GM19438 (cell line): ENCODE measurements around the gene CHRM5.

ENCODE experiments used
- ATAC-seq: cut with Tn5 transposase; IDR thresholded peaks from one replicate; pipeline ENCODE4 v1.9.1; 2021; ENCODE audit warnings: low read depth; ENCODE audit not compliant: unreplicated experiment

CHRM5 gene

DNA sequence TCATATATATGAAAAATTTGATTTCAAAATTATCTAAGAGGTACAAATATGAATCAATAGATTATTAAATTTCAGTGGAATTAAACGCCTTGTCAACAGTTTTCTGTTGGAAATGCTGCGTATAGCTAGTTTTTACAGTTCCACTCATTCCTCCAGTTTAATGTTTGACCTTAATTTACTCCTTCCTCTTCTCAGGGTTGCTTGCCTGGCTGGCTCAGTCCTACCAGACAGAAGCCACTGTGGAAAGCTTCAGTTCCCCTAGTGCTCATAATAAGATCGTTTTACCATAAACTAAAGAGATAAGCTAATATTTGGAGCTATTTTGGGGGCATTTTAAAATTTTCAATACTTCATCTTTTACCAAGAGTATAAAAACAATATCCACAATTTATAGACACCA, 110.6 kb downstream of the CHRM5 start:
- ATAC-seq = no peak

DNA sequence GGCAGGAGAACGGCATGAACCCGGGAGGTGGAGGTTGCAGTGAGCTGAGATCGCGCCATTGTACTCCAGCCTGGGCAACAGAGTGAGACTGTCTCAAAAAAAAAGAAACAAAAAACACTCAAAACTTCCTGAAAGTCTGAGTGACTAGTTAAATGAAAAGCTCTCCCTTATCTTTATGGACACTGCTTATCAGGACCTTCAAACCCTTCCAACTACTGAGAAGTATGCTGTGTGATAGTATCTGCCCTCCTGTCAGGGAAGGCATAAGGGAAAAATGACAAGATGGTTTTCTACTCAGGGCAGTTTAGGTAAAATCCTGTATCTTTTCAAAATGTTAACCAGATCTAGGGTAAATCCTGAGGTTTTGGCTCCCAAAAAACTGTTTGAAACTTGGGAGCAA, 111.6 kb downstream of the CHRM5 start:
- ATAC-seq = no peak

DNA sequence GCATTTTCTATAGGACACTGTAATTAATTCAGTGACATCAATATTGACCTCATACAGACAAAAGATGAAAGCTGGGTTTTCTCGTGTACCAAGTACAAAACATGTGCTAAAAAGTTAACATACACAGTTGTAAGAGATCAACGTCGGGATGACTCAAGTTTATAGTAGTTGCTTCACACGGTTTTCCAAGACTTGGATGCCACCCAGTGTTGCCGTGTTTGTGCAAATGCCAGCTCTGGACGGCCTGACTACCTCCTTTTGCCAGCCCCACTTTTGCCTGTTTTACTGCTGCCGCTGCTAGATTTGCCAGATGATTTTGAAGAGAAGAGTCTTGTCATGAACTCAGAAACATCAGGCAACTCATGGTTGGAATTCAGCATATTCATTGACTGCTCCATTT, 115.8 kb downstream of the CHRM5 start:
- no peak for ATAC-seq

DNA sequence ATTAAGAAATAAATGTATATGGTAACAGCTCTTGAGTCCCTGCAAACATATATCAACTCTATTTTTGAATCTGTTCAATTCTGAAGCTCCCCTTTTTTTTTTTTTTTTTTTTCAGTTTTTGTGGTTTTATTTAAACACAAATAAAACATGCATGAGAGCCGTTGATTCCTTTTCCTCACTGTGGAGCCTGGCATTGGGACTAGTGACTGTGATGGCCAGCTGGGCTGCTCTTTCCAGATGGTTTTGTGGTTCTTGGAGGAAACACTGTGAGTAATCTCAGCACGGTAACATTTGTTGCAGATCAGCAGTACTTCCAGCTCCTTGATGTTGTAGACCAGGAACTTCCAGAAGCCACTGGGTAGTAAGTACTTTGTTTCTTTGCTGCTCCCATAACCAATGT, 117.4 kb downstream of the CHRM5 start:
- no peak for ATAC-seq

DNA sequence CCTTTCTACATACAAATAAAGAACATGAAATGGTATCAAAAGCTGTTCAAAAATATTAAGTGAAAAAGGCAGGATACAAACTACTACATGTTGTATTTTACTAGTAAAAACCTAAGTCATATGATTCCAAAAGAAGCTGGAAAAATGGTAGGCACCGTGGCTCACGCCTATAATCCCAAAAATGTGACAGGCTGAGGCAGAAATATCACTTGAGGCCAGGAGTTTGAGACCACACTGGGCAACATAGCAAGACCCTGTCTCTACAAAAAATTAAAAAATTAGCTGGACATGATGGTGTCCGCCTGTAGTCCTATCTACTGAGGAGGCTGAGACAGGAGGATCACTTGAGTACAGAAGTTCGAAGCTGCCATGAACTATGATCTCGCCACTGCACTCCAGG, 131.6 kb downstream of the CHRM5 start:
- ATAC-seq = no peak

DNA sequence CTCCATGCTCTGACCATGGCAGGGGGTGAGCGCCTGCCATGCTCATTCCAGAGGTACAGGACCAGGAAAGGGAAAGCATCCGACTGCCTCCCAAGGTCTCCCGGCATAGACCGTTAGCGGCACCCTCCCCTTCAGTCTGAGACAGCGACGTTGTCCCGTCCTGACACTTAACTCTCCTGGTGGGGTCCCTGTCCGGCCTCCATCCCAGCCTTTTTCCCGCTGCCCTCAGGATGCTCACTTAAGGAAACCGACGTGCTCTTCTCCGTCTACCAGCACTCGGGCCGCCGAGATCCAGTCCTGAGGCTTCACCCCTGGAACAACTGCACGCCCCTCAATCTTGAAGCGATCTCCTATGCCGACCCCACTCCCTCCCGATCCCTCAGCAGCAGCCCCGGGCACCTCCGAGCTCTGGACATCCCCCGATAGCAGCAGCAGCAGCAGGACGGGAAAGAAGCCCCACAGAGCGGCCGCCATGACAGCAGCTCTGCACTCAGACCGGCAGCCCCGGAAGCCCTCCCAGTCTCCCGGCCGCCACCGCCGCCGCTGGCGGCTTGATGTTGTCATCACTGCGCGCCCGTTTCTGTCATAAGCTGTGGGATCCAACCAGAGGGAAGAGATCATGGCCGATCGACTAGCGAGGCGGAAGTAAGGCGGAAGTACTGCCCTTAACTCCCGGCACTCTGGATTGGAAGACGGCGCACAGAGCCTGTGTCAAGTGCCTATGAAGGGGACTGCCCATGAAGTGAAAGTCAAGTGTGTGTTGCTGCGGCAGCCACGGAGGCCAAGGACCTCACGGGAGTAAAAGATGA, 133.3 kb downstream of the CHRM5 start, which contains the start of the genes EMC7 and PGBD4:
EMC7 (minus strand) TSS at position 497 of the 809 bp plus-strand sequence; CDS start at position 474, 23 bp downstream.
PGBD4 (plus strand) TSS at position 718 of the 809 bp plus-strand sequence. CDS start 449 bp downstream, outside the sequence.
- ATAC-seq = peak; percentile 97

DNA sequence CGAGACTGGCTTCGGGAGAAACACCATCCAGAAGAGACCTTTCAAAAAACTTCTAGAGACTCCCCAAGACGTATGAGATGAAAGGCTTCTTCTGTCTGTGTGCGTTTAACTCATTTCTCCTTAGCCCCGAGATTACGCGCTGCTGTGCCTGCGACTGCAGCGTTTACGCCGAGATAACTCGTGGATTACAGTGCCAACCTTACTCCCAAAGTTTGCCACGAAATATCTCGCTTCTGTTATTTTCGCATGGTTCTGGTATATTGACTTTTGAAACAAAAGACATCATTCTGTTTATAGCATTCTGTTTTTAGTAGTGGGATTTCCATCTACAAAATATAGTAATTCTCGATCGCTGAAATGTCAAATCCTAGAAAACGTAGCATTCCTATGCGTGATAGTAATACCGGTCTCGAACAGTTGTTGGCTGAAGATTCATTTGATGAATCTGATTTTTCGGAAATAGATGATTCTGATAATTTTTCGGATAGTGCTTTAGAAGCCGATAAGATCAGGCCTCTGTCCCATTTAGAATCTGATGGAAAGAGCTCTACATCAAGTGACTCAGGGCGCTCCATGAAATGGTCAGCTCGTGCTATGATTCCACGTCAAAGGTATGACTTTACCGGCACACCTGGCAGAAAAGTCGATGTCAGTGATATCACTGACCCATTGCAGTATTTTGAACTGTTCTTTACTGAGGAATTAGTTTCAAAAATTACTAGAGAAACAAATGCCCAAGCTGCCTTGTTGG, 134.1 kb downstream of the CHRM5 start:
- ATAC-seq = peak; percentile 28

DNA sequence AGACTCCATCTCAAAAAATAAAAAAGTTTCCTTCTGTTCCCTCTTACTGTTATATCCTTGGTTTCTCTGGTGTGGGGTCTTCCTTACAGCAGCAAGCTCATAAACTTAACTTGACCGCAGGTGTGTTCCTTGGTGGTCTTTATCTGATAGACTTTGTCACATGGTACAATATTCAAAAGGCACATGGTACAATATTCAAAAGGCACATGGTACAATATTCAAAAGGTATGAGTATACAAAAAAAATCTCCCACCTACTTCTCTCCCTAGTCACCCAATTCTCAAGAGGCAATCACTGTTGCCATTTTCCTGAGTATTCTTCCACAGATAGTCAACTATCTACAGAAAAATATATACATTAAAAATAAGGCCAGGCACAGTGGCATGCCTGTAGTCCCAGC, 138.1 kb downstream of the CHRM5 start:
- ATAC-seq = no peak

DNA sequence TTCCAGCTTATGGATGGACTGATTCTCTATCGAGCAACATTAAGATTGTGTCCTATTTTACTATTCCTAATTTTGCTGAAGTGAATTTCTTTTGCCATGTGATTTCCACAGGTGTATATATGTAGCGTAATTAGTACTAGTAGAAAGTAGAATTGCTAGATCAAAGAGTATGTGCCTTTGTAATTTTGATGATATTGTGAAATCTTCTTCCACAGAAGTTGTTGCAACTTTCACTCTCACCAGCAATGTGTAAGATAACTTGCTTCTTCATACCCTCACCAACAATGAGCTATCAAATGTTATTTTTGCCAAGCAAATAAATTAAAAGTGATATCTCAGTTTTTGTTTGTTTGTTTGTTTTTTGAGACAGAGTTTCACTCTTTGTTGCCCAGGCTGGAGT, 139.0 kb downstream of the CHRM5 start:
- no peak for ATAC-seq

DNA sequence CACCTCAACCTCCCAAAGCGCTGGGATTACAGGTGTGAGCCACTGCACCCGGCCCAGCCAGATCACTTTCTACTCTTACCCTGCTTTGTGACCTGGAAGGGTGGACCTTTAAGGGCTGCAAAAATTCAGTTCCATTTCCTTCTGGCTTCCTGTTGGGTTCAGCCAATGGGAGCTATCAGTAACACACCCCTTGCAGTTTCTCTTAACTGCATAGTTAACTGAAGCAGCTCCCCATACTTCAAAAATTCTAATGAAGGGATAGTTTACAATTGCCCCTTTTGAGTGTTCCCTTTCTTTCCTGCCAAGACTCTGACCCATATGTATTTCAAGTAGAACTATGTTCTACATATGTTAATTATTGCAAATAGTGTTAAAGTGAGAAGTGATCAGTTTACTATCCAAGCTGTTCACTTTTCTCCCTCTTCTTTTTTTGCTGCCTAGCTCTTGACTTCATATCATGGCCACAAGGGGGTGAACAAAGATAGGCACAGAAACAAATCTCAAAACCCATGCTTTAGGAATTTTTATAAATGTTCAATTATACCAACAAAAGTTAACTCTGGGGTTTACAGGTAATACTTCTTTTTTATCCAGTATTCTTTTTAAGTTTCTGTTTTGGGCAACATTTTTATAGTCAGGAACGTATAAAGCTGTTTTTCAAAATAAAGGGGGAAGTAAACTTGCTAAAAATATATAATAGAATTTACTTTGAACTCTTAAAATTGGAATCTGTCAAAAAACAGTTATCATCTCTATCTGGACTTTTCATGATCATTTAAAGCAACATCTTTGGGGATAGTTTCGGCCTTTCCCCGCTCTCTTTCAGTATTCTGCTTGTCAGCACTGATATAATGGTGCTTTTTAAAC, 141.7 kb downstream of the CHRM5 start:
- ATAC-seq = no peak

DNA sequence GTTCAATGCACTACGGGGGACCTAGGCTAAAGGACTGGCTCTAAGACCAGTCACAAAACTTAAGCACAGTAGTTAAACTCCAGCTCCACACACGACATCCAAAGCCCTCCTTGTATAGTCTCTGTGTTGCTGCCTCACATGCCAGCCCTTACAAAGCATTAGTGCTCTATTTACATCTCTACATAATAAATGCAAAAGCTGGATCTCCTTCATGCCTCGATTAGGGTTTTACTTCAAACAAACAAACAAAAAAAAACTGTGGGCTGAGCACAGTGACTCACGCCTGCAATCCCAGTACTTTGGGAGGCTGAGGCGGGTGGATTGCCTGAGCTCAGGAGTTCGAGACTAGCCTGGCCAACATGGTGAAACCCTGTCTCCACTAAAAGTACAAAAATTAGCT, 143.2 kb downstream of the CHRM5 start:
- ATAC-seq = no peak

DNA sequence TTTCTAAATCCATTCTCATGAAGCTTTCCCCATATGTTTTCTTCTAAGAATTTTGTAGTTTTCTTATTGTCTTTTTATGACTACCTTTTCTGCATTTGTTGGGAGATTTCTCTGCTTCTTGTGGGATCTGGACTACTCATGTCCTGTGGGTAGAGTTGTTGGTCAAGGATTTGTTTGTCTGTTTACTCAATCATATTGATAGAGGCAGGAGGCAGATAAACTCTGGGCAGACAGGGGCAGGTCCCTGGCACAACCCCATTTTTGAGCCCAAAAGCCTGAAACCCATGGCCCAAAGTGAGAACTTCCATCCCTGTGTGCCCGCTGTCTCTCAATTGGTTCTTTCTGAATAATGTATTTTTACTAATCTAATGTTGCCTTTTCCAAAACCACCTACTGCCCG, 145.9 kb downstream of the CHRM5 start:
- no peak for ATAC-seq

DNA sequence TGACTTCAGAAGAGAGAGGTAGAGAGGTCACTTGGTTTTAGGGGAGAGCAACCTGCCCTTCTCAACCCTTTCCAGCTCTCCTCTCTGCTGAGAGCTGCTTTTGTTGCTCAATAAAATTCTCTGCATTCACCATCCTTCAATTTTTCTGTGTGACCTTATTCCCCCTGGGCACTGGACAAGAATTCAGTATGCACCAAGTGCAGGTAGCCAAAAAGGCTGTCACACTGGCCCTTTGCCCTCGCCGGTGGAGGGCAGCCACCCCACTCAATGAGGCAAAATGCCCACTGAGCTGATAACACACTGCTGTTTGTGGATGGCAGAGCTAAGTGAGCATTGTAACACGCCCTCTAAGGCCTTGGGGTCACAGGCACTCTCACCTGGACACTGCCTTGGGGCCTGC, 146.4 kb downstream of the CHRM5 start:
- no peak for ATAC-seq

DNA sequence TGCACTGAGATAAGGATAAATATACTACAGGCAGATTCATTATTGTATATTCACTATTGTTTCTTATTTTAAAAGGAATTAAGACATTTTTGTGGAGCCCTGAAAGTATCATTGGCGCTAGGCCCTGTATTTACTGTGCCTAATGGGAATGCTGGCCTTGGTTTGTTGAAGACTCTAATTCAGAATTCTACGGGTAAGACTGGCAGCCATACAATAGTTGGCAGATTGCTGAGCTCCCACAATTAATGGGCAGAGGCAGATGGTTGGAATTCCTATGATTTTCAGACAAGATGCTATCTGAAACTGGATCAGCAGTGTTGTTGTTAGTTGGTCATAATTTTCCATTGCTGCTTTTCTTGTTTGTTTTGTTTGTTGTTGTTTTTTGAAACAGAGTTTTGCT, 148.3 kb downstream of the CHRM5 start:
- ATAC-seq = no peak
